ENCODE measurements around the gene LIM2.
"Not testable (repeated sequence)": the region's sequence is repeated elsewhere in the genome, so short reads cannot be mapped to it uniquely, and the experiment has no call there.

GRCh38 chr19:51399936-51400335, 12.2 kb upstream of the LIM2 start:
- TF ChIP-seq, protein P1, sequence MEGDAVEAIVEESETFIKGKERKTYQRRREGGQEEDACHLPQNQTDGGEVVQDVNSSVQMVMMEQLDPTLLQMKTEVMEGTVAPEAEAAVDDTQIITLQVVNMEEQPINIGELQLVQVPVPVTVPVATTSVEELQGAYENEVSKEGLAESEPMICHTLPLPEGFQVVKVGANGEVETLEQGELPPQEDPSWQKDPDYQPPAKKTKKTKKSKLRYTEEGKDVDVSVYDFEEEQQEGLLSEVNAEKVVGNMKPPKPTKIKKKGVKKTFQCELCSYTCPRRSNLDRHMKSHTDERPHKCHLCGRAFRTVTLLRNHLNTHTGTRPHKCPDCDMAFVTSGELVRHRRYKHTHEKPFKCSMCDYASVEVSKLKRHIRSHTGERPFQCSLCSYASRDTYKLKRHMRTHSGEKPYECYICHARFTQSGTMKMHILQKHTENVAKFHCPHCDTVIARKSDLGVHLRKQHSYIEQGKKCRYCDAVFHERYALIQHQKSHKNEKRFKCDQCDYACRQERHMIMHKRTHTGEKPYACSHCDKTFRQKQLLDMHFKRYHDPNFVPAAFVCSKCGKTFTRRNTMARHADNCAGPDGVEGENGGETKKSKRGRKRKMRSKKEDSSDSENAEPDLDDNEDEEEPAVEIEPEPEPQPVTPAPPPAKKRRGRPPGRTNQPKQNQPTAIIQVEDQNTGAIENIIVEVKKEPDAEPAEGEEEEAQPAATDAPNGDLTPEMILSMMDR (IDR thresholded peaks at IDR 0.05 in 8 of 11, conservative IDR thresholded peaks at IDR 0.05 in 3 of 11): not testable (repeated sequence)
- TF ChIP-seq POLR2A, POLR2AphosphoS5 (IDR thresholded peaks at IDR 0.05): not testable (repeated sequence)
